GM12878 (cell line): ENCODE data around the gene HHIPL1.

Experiments
- CEBPZ ChIP-seq: fragments of 150-350 bp; IDR thresholded peaks from 2 replicates; pipeline ENCODE4 v1.6.1; 2016; ENCODE audit warnings: low read depth, low read length
- CTCF ChIP-seq, 3 experiments: IDR thresholded peaks in 2 of 3; conservative IDR thresholded peaks in 1 of 3; 2 replicates each; pipeline ENCODE4 v1.5.1; 2011; ENCODE audit warnings: low read depth in 3 of 3, low read length in 3 of 3, mild to moderate bottlenecking in 3 of 3, control low read depth in 2 of 3, moderate library complexity in 2 of 3, inconsistent platforms in 1 of 3, mixed read lengths in 1 of 3; ENCODE audit not compliant: control insufficient read depth in 2 of 3, insufficient read depth in 1 of 3; ENCODE audit errors: extremely low read depth in 1 of 3
- ELK1 ChIP-seq: IDR thresholded peaks from 2 replicates; pipeline ENCODE4 v1.6.1; 2012; ENCODE audit warnings: low read depth, low read length, improper control_type of control experiment
- ESRRA ChIP-seq: IDR thresholded peaks from 2 replicates; pipeline ENCODE4 v1.6.1; 2012; ENCODE audit warnings: mild to moderate bottlenecking, low read length, improper control_type of control experiment
- MEF2A ChIP-seq: IDR thresholded peaks from 2 replicates; pipeline ENCODE4 v1.6.1; 2011; ENCODE audit warnings: low read depth, mild to moderate bottlenecking, low read length, moderate library complexity; ENCODE audit not compliant: insufficient read depth
- POLR2A ChIP-seq: IDR thresholded peaks from 2 replicates; pipeline ENCODE4 v1.6.1; 2011; ENCODE audit warnings: low read depth, mild to moderate bottlenecking, low read length
- ZNF384 ChIP-seq: IDR thresholded peaks from 2 replicates; pipeline ENCODE4 v1.6.1; 2012; ENCODE audit warnings: low read depth, mild to moderate bottlenecking, low read length, improper control_type of control experiment, borderline replicate concordance
- TF ChIP-seq, protein P1 (sequence below): IDR thresholded peaks from 2 replicates; pipeline ENCODE4 v1.6.1; 2012; ENCODE audit warnings: mild to moderate bottlenecking, low read depth, low read length

DNA sequence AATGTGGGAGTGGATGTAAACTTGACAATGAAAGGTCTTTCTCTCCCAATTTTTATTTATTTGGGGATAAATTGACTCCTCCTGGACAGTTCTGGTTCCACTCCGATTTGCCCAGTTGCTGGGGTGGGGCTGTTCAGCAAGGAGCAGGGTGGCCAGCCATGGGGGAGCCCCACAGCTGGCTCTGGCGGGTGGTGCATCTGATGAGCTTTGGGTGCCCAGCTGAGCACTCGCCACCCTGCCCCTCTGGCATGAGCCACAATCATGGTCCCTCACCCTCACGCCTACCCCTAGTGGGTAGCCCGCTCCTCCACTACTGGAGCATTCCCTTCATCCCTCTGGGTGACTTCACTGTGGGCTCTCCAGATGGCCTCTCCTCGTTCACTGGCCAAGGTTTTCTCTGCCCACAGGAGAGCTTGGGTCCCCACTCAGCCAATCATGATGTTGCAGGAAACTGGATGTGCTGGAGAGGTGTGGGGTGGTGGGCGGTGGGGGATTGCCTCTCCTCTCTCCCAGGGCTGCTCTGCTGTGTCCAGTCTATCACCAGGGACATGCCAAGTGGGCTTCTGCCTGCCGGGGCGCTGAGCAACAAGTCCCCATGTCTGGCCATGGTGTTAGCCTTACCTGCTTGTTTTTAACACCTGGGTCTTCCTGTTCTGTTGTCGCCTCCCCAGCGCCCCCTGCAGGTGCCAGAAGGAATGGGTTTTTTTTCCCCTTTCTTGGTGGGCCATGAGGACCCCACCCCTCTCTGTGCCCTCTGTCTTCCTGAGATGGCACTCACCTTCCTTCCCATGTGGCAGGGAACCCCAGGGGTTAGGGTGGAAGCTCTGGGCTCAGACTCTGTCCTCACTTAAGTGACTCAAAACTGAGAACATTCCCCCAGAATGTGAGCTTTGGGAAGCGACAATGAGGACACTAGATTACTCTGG is 42.6 kb downstream of the HHIPL1 start:
- TF ChIP-seq ESRRA (no peak), CTCF (IDR thresholded peaks at IDR 0.05 in 2 of 3, conservative IDR thresholded peaks at IDR 0.05 in 1 of 3; ENCODE audit: control insufficient read depth in 2 of 3, extremely low read depth in 1 of 3, insufficient read depth in 1 of 3, low read depth in 3 of 3, low read length in 3 of 3) (peak; percentile 44 to 73 (median 70)), ZNF384 (no peak), ELK1 (no peak), POLR2A (no peak), CEBPZ (no peak), MEF2A (no peak)
- TF ChIP-seq, protein P1, sequence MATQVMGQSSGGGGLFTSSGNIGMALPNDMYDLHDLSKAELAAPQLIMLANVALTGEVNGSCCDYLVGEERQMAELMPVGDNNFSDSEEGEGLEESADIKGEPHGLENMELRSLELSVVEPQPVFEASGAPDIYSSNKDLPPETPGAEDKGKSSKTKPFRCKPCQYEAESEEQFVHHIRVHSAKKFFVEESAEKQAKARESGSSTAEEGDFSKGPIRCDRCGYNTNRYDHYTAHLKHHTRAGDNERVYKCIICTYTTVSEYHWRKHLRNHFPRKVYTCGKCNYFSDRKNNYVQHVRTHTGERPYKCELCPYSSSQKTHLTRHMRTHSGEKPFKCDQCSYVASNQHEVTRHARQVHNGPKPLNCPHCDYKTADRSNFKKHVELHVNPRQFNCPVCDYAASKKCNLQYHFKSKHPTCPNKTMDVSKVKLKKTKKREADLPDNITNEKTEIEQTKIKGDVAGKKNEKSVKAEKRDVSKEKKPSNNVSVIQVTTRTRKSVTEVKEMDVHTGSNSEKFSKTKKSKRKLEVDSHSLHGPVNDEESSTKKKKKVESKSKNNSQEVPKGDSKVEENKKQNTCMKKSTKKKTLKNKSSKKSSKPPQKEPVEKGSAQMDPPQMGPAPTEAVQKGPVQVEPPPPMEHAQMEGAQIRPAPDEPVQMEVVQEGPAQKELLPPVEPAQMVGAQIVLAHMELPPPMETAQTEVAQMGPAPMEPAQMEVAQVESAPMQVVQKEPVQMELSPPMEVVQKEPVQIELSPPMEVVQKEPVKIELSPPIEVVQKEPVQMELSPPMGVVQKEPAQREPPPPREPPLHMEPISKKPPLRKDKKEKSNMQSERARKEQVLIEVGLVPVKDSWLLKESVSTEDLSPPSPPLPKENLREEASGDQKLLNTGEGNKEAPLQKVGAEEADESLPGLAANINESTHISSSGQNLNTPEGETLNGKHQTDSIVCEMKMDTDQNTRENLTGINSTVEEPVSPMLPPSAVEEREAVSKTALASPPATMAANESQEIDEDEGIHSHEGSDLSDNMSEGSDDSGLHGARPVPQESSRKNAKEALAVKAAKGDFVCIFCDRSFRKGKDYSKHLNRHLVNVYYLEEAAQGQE: no peak
